OCI-LY7 (cell line): ENCODE results near the gene FAM229A. TPM values are rescaled to one million over a fixed set of nuclear protein-coding genes. Genes with fewer than 3 reads are reported as not detected.
A peak's percentile ranks its signal among the peaks of the same experiment; 100 is the strongest.

ENCODE experiments used
- BruUV-seq: library from RNA; stranded (reverse); fragments of 400-500 nt; replicated peaks from 2 replicates; lab custom pipeline; 2021; lab: Mats Ljungman, UMichigan
- CTCF ChIA-PET: fragments of 300-600 bp; sonication (Branson Sonifier 250); formaldehyde crosslinking; loops from one replicate; lab custom pipeline; 2022; ENCODE audit warnings: antibody characterized with exemption; ENCODE audit not compliant: unreplicated experiment; lab: Charles Lee
- POLR2A ChIA-PET: fragments of 300-600 bp; sonication (Branson Sonifier 250); formaldehyde crosslinking; loops from one replicate; lab custom pipeline; 2022; ENCODE audit warnings: antibody characterized with exemption; lab: Charles Lee
- DNase-seq: peaks from one replicate; pipeline ENCODE4 v3.0.0-alpha.2; 2015; ENCODE audit warnings: low spot score
- H2AFZ ChIP-seq: fragments of 200-600 bp; sonication (generic), shearing (Covaris generic); 2 replicates; pipeline ENCODE4 v1.6.1; 2014; ENCODE audit warnings: mild to moderate bottlenecking, antibody characterized with exemption, low read length, moderate library complexity
- H3K27ac ChIP-seq: fragments of 200-600 bp; sonication (generic); 2 replicates; pipeline ENCODE4 v1.5.1; 2014; ENCODE audit warnings: mixed run types, low read depth, mild to moderate bottlenecking, moderate library complexity, low read length, inconsistent platforms; ENCODE audit not compliant: poor library complexity, severe bottlenecking
- H3K36me3 ChIP-seq: fragments of 200-600 bp; sonication (generic); 2 replicates; pipeline ENCODE4 v1.6.1; 2014; ENCODE audit warnings: mild to moderate bottlenecking, antibody characterized with exemption, low read length, moderate library complexity, mixed read lengths; ENCODE audit not compliant: insufficient read depth
- H3K4me1 ChIP-seq: fragments of 200-600 bp; sonication (generic); 2 replicates; pipeline ENCODE4 v1.5.1; 2014; ENCODE audit warnings: mild to moderate bottlenecking, low read length; ENCODE audit not compliant: insufficient read depth, poor library complexity, severe bottlenecking
- H3K4me2 ChIP-seq: fragments of 200-600 bp; sonication (generic); 2 replicates; pipeline ENCODE4 v1.6.1; 2014; ENCODE audit warnings: mild to moderate bottlenecking, low read length
- H3K4me3 ChIP-seq: fragments of 200-600 bp; sonication (generic); 2 replicates; pipeline ENCODE4 v1.5.1; 2014; ENCODE audit warnings: mild to moderate bottlenecking, low read depth, low read length; ENCODE audit not compliant: poor library complexity, severe bottlenecking
- H3K79me2 ChIP-seq: fragments of 200-600 bp; sonication (generic); 2 replicates; pipeline ENCODE4 v1.6.1; 2016; ENCODE audit warnings: low read depth, mild to moderate bottlenecking, low read length, moderate library complexity, mixed read lengths; ENCODE audit not compliant: insufficient read depth
- H3K9me2 ChIP-seq: fragments of 200-600 bp; sonication (generic); 2 replicates; pipeline ENCODE4 v1.6.1; 2016; ENCODE audit warnings: mild to moderate bottlenecking, low read length, mixed read lengths; ENCODE audit not compliant: insufficient read depth
- H3K9me3 ChIP-seq: fragments of 200-600 bp; sonication (generic); 2 replicates; pipeline ENCODE4 v1.6.1; 2014; ENCODE audit warnings: mild to moderate bottlenecking, mixed run types, low read length, mixed read lengths
- H4K20me1 ChIP-seq: fragments of 200-600 bp; sonication (generic); 2 replicates; pipeline ENCODE4 v1.6.1; 2014; ENCODE audit warnings: mild to moderate bottlenecking, antibody characterized with exemption, low read length, moderate library complexity, mixed read lengths; ENCODE audit not compliant: insufficient read depth
- EZH2phosphoT487 ChIP-seq: fragments of 200-600 bp; sonication (generic); IDR thresholded peaks from 2 replicates; pipeline ENCODE4 v1.6.1; 2018; ENCODE audit warnings: low read depth, borderline replicate concordance, mild to moderate bottlenecking, mixed run types, antibody characterized with exemption, low read length, moderate library complexity, mixed read lengths
- intact Hi-C: fragments of 100-400 bp; cut with micrococcal nuclease; formaldehyde crosslinking; loops from one replicate; pipeline ENCODE4 v1.10.0; 2022; ENCODE audit not compliant: unreplicated experiment
- total RNA-seq, 2 experiments: library from RNA; depleted of rRNA in 1 of 2; stranded (reverse); fragments of >200 nt in 1 of 2; shearing (Covaris generic) in 1 of 2; gene quantifications; 2 replicates each; pipeline ENCODE4 v1.2.3, GENCODE V29; 2014 to 2022
- TF ChIP-seq, protein P1 (sequence below): fragments of 200-600 bp; sonication (generic); conservative IDR thresholded peaks from 2 replicates; pipeline ENCODE4 v1.5.1; 2014; ENCODE audit warnings: mild to moderate bottlenecking, antibody characterized with exemption, low read length, moderate library complexity, mixed read lengths

FAM229A gene
- total RNA-seq, 2 experiments from 2014 or later = 3.2 to 16.5 TPM

DNA sequence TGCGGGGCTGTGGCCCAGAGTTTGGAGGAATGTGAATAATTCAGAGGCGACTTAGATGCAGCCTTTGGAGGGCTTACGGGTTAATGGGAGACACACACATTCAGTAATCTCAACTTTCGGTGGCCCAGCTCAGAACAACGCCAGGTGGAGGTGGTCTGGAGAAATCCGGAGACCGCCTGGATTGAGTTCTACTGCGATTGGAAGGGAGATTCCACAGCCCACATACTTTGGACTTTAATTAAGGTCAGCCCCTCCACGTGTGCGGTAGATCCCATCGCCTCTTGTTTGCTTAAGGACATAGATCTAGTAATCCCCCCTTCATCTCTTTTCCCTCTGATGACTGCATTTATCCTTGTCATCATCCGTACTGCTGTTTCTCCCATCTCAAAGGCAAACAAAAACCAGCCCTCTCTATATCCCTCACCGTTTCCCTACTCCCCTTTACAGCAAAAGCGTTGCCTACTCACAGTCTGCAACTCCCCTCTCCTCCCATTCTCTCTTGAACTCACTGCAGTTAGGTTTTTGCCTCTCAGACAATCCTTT lies 32.7 kb upstream of the FAM229A start:
- no peak overlapping the region for H3K27ac ChIP-seq
- peak overlapping the region; percentile 79 for H3K4me2 ChIP-seq
- CTCF ChIA-PET = interaction anchor here (0.6 to 0.9 kb wide), 2 partner anchors 13 to 19 kb away, joined by 3 read pairs; no protein-coding TSS in a partner anchor
- intact Hi-C loops = no loop called here
- TF ChIP-seq, protein P1, sequence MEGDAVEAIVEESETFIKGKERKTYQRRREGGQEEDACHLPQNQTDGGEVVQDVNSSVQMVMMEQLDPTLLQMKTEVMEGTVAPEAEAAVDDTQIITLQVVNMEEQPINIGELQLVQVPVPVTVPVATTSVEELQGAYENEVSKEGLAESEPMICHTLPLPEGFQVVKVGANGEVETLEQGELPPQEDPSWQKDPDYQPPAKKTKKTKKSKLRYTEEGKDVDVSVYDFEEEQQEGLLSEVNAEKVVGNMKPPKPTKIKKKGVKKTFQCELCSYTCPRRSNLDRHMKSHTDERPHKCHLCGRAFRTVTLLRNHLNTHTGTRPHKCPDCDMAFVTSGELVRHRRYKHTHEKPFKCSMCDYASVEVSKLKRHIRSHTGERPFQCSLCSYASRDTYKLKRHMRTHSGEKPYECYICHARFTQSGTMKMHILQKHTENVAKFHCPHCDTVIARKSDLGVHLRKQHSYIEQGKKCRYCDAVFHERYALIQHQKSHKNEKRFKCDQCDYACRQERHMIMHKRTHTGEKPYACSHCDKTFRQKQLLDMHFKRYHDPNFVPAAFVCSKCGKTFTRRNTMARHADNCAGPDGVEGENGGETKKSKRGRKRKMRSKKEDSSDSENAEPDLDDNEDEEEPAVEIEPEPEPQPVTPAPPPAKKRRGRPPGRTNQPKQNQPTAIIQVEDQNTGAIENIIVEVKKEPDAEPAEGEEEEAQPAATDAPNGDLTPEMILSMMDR = no peak
- no peak for TF ChIP-seq EZH2phosphoT487
- peaks cover 14% of the 10 kb centered on the region for H3K4me1 ChIP-seq
- DNase-seq = no peak
- POLR2A ChIA-PET = interaction anchor here (1.1 to 1.6 kb wide), 4 partner anchors 16 to 179 kb away, joined by 3 to 7 read pairs (median 4); no protein-coding TSS in a partner anchor
- no peaks in the 10 kb centered on the region for H3K9me3 ChIP-seq
- H3K36me3 ChIP-seq = peaks cover 3% of the 10 kb centered on the region; the same call in 1 of the 2 replicates
- H4K20me1 ChIP-seq = no peaks in the 10 kb centered on the region
- H3K9me2 ChIP-seq = no peaks in the 10 kb centered on the region
- peak overlapping the region; percentile 88 for H2AFZ ChIP-seq
- H3K4me3 ChIP-seq = peak overlapping the region; percentile 84
- BruUV-seq = TSS peak; percentile 87
- peaks cover 8% of the 10 kb centered on the region; the same call in 1 of the 2 replicates for H3K79me2 ChIP-seq

DNA sequence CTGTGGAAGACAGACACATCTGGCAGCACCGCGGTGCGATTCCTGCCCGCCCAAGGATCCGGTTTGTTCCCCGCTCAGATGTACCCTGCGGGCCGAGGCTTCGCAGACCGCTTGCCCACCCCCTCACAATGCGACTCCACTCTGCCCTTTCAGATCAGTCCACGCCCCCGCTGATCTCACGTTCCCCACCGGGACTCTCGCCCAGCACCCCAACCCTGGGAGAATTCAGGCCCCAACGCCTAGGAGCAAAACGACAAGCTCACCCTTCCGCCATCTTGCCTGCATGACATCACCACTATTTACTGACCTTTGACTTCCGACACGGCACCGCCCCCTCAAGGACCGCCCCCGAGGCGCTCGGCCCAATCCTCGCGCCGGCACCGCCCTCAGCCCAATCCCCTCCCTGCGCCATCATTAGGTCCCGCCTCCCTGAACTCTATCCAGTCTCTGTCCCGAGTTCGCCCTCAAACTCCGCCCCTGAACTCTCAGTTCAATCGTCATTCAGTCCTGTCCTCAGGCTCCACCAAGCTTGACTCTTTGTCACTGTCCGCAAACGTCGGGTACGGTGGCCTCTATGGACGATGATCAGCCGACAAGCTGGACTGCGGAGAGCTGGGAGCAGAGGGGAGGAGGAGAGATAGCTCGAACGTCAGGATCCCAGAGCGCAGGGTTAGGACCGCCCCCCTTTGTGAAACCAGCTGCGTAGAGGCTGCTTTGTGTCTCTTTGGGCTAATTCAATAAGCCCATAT lies 32.0 kb upstream of the FAM229A start, which contains the start of gene BSDC1:
BSDC1 (minus strand) TSS at position 301 of the 749 bp plus-strand sequence; CDS start at position 274, 27 bp downstream.
- no TSS peak for BruUV-seq
- no peaks in the 10 kb centered on the region for H4K20me1 ChIP-seq
- H3K4me1 ChIP-seq = peaks cover 14% of the 10 kb centered on the region
- H3K36me3 ChIP-seq = peaks cover 6% of the 10 kb centered on the region; the same call in 1 of the 2 replicates
- H2AFZ ChIP-seq = peak within 1 kb of the TSS; percentile 88
- ChIA-PET CTCF (interaction anchor here (0.9 kb wide), 2 partner anchors 18 to 145 kb away, joined by 3 read pairs; no protein-coding TSS in a partner anchor), POLR2A (interaction anchor here (1.1 to 1.6 kb wide), 5 partner anchors 17 to 179 kb away, joined by 3 to 7 read pairs (median 4); no protein-coding TSS in a partner anchor)
- H3K27ac ChIP-seq = no peak within 1 kb of the TSS
- no peaks in the 10 kb centered on the region for H3K9me3 ChIP-seq
- peaks cover 8% of the 10 kb centered on the region; the same call in 1 of the 2 replicates for H3K79me2 ChIP-seq
- H3K9me2 ChIP-seq = no peaks in the 10 kb centered on the region
- peak within 1 kb of the TSS; percentile 84 for H3K4me3 ChIP-seq
- DNase-seq = peak; percentile 96
- intact Hi-C loops = no loop called here
- H3K4me2 ChIP-seq = peak within 1 kb of the TSS; percentile 93
- TF ChIP-seq EZH2phosphoT487 = no peak
- TF ChIP-seq, protein P1 = no peak
